ENCODE measurements around the gene PALMD.

Gene PALMD

DNA sequence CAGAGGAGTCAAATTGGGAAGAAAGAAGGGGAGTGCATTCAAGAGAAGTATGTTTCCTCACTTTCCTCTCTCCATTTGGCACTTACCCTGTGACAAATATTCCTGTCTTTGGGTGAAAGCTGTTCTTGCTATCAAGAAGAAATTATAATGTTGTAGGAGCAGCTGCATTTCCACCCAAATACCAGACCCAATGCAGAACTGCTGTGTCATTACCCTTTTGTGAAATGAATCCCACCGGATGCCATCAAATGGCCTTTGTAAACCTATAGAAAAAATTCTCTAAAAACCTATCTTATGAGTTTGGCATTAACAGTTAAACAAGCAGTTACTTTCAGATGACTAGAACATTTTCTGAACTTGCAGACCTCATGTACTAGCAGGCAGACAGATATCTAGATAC lies 16.7 kb upstream of the PALMD start:
- Histone ChIP-seq H3K36me3 (ENCODE audit: control insufficient read depth, insufficient read depth, low read length) (no peaks in the 10 kb centered on the region), H3K4me2 (ENCODE audit: low read length) (no peak overlapping the region), H3K4me1 (no peaks in the 10 kb centered on the region), H3K79me2 (no peaks in the 10 kb centered on the region), H3K27ac (no peak overlapping the region), H3K9ac (no peak overlapping the region), H2AFZ (no peak overlapping the region), H3K27me3 (ENCODE audit: control insufficient read depth, insufficient read depth, low read length) (no peaks in the 10 kb centered on the region), H3K4me3 (ENCODE audit: low read depth, low read length) (no peak overlapping the region), H3K9me3 (ENCODE audit: control insufficient read depth, low read length) (no peaks in the 10 kb centered on the region)
- TF ChIP-seq, protein P1, sequence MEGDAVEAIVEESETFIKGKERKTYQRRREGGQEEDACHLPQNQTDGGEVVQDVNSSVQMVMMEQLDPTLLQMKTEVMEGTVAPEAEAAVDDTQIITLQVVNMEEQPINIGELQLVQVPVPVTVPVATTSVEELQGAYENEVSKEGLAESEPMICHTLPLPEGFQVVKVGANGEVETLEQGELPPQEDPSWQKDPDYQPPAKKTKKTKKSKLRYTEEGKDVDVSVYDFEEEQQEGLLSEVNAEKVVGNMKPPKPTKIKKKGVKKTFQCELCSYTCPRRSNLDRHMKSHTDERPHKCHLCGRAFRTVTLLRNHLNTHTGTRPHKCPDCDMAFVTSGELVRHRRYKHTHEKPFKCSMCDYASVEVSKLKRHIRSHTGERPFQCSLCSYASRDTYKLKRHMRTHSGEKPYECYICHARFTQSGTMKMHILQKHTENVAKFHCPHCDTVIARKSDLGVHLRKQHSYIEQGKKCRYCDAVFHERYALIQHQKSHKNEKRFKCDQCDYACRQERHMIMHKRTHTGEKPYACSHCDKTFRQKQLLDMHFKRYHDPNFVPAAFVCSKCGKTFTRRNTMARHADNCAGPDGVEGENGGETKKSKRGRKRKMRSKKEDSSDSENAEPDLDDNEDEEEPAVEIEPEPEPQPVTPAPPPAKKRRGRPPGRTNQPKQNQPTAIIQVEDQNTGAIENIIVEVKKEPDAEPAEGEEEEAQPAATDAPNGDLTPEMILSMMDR (IDR thresholded peaks at IDR 0.05): no peak

DNA sequence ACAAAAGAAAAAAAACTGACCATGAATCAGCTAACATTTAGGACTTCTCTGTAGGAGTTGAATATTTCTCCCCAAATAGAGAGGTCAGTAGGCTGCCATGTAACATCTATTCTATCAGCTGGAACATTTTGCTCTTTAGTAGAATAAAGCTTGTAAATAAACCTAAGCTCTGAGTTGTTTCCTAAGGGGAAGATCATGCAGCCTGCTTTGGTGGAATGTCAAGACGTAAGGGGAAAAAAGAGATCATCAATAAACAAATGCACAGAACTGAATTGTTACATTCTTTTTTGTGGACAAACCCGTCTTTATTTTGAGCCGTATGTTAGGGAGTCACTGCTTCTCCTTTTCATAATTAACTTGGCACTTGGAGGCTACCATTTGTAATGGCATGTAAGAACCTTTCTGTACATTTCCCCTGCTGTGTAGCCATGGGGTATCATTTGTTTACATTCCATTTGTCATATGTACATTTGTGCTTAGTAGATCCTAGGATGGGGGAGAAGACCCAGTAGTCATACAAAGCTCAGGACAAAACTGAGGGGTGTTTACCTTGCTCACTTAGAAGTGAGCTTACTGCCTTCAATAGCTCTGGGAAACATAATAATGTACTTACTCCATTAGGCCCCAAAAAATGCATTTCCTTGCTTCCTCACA lies 10.8 kb upstream of the PALMD start:
- no peaks in the 10 kb centered on the region for H3K9me3 ChIP-seq (ENCODE audit: control insufficient read depth, low read length)
- no peak overlapping the region for H2AFZ ChIP-seq
- H3K4me2 ChIP-seq (ENCODE audit: low read length): no peak overlapping the region
- no peaks in the 10 kb centered on the region for H3K36me3 ChIP-seq (ENCODE audit: control insufficient read depth, insufficient read depth, low read length)
- H3K9ac ChIP-seq: no peak overlapping the region
- TF ChIP-seq, protein P1 (IDR thresholded peaks at IDR 0.05): no peak
- no peak overlapping the region for H3K4me3 ChIP-seq (ENCODE audit: low read depth, low read length)
- no peak overlapping the region for H3K27ac ChIP-seq
- H3K27me3 ChIP-seq (ENCODE audit: control insufficient read depth, insufficient read depth, low read length): no peaks in the 10 kb centered on the region
- H3K79me2 ChIP-seq: no peaks in the 10 kb centered on the region
- no peaks in the 10 kb centered on the region for H3K4me1 ChIP-seq

DNA sequence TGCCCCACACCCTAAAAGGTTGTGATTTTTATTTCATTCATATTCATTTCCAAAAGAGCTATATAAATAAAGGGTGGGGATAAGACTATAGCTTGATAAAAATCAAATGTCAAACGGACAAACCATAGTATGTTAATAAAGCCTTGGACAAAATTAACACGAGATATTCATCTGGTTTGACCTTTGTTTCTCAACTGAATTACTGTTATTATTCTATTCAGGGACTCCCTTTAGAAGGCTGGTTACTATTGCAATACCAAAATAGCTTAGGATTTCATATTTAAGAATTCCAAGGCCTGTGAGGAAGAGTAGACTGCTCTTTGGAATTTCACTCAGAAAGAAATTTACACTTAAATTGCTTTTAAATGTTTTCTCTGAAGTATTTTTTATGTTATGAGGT lies 10.2 kb upstream of the PALMD start:
- H3K4me2 ChIP-seq (ENCODE audit: low read length): no peak overlapping the region
- no peaks in the 10 kb centered on the region for H3K4me1 ChIP-seq
- H3K27me3 ChIP-seq (ENCODE audit: control insufficient read depth, insufficient read depth, low read length): no peaks in the 10 kb centered on the region
- H3K9ac ChIP-seq: no peak overlapping the region
- H2AFZ ChIP-seq: no peak overlapping the region
- H3K36me3 ChIP-seq (ENCODE audit: control insufficient read depth, insufficient read depth, low read length): no peaks in the 10 kb centered on the region
- TF ChIP-seq, protein P1 (IDR thresholded peaks at IDR 0.05): no peak
- H3K79me2 ChIP-seq: no peaks in the 10 kb centered on the region
- no peaks in the 10 kb centered on the region for H3K9me3 ChIP-seq (ENCODE audit: control insufficient read depth, low read length)
- no peak overlapping the region for H3K4me3 ChIP-seq (ENCODE audit: low read depth, low read length)
- no peak overlapping the region for H3K27ac ChIP-seq

DNA sequence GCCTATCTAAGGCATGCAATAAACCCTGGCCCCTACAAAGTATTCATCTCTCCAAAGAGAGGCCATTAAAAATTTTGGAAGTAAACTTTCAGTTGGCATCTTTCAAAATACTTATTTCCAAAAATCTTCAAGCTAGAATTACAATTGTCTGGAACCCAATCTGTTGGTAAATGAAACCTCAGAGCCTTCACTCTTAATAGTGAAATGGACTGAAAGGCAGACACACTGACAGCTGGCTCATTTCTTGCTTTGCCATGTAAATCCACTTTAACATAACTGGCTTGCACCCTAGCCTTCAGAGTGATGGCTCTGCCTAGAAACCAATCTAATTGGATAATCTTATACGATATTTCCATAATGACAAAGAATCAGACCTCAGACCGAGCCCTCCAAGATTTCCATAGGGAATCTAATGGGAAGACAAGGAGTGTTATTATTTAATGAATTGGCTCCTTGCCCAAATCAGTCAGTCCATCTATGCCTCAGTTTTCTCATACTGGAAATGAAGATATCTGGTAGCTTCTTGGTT lies 9.2 kb upstream of the PALMD start:
- no peak overlapping the region for H3K27ac ChIP-seq
- no peaks in the 10 kb centered on the region for H3K4me1 ChIP-seq
- no peak overlapping the region for H2AFZ ChIP-seq
- no peaks in the 10 kb centered on the region for H3K27me3 ChIP-seq (ENCODE audit: control insufficient read depth, insufficient read depth, low read length)
- H3K9ac ChIP-seq: no peak overlapping the region
- no peak overlapping the region for H3K4me2 ChIP-seq (ENCODE audit: low read length)
- TF ChIP-seq, protein P1 (IDR thresholded peaks at IDR 0.05): no peak
- H3K4me3 ChIP-seq (ENCODE audit: low read depth, low read length): no peak overlapping the region
- no peaks in the 10 kb centered on the region for H3K79me2 ChIP-seq
- no peaks in the 10 kb centered on the region for H3K36me3 ChIP-seq (ENCODE audit: control insufficient read depth, insufficient read depth, low read length)
- no peaks in the 10 kb centered on the region for H3K9me3 ChIP-seq (ENCODE audit: control insufficient read depth, low read length)

- H3K79me2 ChIP-seq: no peaks in the 10 kb centered on the region
- no peak overlapping the region for H3K27ac ChIP-seq
- H3K36me3 ChIP-seq (ENCODE audit: control insufficient read depth, insufficient read depth, low read length): no peaks in the 10 kb centered on the region
- H3K27me3 ChIP-seq (ENCODE audit: control insufficient read depth, insufficient read depth, low read length): no peaks in the 10 kb centered on the region
- TF ChIP-seq, protein P1 (IDR thresholded peaks at IDR 0.05): no peak
- H3K4me3 ChIP-seq (ENCODE audit: low read depth, low read length): no peak overlapping the region
- H2AFZ ChIP-seq: no peak overlapping the region
- H3K4me1 ChIP-seq: no peaks in the 10 kb centered on the region
- no peak overlapping the region for H3K9ac ChIP-seq
- no peaks in the 10 kb centered on the region for H3K9me3 ChIP-seq (ENCODE audit: control insufficient read depth, low read length)
- H3K4me2 ChIP-seq (ENCODE audit: low read length): no peak overlapping the region
Measured at GRCh38 chr1:99638853-99639252, 7.1 kb upstream of the PALMD start.

Measured in parathyroid adenoma (tissue), 2 donors.